Hippocampal formation (tissue), 2 donors: ENCODE measurements around the gene SLC6A12.
A peak's percentile ranks its signal among the peaks of the same experiment; 100 is the strongest.

Experiments
- DNase-seq, 2 donors: peaks; one replicate each; lab custom pipeline; 2025; lab: John Stamatoyannopoulos, UW

Gene SLC6A12

DNA sequence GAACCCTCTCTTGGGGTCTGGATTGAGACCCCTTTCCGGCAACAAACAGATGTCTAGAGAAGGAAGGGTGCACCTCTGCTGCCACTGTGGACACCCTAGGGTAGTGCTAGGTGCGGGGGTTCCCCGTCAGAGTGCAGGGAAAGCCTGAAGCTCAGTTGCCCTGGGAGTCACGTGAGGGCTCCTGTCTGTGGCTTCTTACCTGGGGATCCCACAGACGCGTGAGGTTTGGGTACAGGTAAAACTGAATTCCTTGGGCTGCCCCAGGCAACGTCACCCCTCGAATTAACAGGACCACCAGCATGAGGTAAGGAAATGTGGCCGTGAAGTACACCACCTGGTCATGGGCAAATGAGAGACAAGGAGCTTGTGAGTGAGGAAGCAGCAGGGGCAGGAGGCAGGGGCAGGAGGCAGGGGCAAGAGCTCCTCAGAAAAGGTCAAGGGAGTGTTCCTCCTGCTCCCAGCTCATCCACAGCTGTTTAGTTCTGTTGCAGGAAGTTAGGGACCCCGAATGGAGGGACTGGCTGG lies 21.0 kb upstream of the SLC6A12 start:
- no peak for DNase-seq

DNA sequence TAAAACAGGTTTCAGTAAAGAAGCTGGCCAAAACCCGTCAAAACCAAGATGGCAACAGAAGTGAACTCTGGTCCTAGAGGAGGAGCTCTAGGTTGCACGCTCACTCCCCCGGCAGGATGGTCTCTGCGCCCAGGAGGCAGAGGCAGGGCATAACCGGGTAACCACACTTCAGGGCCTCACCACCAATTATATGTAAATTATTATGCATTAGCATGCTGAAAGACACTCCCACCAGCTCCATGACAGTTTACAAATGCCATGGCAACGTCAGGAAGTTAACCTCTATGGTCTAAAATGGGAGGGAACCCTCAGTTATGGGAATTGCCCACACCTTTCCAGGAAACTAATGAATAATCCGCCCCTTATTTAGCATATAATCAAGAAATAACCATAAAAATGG lies 20.1 kb upstream of the SLC6A12 start:
- no peak for DNase-seq

DNA sequence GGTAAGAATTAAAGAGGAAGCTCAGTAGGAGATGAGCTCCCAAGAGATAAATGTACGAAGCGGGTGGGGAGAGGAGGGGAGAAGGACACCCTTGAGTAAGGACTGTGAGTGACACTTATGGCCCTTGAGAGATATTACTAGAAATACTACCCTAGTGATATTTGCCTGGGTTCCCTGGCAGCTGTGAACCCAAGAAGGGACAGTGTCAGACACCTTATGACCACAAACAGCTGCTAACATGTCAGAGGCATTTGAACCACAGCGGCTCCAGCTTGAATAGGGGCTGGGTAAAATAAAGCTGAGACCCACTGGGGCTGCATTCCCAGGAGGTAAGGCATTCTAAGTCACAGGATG lies 19.6 kb upstream of the SLC6A12 start:
- DNase-seq, result no peak

DNA sequence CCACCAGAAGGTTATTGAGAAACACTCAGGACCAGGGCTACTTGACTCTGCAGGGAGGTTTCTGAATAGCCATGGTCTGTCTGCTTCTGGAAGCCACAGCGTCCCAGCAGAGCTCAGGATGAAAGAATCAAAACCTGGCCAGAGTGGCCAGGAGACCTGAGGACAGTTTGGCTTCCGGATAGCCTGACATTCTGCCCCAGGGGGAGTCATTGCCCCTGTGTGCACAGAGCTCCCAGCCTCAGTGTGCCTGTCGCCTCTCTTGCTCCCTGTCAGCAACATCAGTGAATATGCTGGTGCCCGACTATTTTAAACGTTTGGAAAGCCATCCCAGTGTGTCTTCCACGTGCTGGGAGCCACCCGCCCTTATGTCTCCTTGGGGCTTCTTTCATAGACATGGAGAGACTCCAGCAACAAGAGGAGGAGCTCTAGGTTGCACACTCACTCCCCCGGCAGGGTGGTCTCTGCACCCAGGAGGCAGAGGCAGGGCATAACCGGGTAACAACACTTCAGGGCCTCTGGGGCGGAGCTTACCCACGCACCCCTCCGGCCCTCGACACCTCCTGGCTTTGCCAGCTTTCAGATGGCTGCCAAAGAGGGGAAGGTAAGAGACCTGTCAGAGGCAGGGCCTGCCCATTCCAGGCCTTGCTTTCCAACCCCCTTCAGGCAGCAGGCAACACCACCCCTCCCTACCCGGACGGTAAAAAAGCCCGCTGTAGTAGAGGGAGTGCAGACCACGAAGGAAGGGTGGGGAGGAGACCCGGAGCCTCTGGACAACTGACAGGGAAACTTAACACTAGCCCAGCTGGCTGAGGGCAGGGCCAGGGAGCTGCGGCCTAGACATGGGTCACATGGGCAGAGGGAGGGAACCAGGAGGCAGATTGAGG lies 19.0 kb upstream of the SLC6A12 start:
- DNase-seq, result no peak

DNA sequence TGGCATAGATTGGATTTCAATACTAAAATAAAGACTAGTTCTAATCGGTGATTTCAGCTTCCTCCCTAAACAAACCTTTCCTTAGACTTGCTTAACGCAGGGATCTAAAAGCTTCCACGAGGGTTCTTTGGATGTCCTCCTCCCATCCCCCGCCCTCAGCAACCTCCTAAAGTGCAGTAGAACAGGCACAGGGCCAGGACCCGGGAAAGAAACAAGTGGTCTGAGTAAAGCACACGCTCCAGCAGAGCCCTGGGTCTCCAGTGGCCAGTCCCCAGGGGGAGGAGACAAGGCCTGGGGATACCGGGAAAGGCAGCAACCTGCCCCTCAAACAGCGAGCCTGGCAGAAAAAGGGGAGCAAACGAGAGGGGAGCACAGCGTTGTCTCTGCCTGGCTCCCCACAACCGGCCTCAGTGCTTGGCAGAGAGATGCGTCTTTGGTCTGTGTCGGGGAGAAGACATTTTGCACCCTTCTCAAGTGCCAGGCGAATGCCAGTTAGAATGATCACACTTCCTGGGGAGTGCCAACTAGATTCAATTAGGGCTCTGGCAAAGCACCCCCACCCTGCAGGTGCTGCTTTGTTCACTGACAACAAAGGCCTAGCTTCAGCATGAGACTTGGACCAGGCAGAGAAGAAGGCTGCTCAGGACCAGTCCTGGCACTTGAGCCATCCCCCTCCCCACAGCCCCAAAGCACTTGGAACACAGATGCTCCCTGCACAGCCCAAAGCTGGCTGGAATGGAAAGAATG lies 17.1 kb upstream of the SLC6A12 start:
- DNase-seq, result peak; percentile 37 to 47

DNA sequence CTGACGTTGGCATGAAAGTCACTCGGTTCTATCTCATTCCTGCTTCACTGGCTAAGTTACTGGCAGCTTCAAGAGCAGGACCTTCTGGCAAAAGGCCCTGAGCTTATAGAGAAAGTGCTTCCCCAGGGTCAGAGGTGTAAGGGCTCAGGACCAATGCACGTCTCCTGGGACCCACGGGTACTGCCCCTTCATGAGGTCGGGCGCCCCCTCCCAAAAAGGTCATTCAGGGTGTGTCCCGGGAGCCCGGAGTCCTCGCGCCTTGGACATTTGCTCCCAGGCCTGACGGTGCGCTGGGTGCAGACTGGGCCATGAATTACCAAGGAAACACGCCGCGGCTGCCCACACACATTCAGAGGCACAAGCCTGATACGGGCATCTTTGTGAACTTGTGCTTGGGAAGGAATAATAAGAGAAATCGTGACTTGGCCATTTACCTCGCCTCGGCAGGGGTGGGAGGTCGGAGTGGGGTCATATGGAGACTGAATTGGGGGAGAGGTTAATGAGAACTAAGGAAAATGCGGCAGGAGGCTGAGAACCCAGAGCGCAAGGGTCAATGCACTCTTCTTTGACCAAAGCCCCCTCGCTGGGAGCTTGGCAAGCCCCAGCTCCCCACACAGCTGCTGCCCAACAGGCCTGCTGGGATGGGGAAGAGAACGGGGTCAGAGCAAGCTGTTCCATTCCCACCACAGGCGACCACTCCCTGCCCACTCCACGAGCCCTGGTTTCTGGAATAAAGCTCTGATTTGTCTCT lies 15.7 kb upstream of the SLC6A12 start:
- peak; percentile 8 to 15 for DNase-seq

DNA sequence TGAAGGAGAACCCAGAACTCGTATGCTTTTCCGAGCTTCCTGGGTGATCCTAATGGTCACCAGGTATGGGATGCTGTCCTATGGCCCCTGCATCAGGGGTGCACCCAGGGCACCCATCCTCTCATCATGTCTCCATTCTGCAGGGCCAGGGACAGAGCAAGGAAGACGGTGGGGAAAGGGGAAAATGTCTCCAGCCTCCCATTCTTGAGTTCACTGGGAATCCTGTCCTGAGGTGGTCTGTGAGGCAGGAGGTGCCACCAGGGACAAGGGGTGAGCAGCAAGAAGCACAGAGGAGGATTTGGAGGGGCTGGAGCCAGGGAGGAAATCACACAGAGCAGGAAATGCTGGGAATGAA lies 14.9 kb upstream of the SLC6A12 start:
- no peak for DNase-seq

DNA sequence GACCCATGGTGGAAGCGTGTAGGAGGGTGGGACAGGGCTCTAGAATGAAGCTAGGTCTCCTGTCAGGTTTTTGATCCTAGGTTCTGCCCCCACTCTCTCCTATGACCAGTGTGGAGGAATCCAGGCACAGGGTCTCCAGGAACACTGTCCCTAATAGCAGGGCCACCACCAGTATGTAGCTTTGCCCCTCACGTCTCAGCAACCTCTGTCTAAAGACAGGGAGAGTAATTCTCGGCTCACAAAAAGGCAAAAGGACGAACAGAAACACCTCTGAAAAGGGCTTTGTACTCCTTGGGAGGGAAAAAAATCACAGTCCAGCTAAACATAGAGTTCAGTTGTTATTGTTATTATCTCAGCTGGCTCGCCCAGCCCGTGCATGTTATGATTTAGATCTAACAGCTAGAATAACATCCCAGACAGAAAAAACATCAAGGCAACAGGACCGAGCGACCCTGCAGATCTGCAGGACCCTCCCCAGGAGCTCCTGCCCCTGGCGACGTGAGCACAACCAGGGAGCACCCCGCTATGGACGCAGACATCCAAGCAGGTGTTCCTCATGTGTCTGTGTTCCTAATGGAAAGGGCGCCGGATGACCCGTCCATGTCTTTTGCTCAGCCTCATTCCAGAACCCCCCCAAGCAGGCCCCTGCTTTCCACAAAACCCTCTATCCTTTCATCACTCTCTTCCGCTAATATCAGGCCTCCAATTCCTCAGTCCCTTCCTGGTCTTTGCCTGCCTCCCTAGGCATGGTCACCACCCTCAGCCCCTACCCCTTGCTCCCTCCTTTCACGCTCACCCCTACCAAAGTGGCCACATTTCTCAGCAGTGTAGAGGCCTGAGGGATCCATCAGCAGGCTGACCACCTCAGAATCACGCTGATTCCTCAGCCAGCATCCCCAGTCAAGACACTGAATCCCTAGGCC lies 14.2 kb upstream of the SLC6A12 start:
- DNase-seq, result no peak

DNA sequence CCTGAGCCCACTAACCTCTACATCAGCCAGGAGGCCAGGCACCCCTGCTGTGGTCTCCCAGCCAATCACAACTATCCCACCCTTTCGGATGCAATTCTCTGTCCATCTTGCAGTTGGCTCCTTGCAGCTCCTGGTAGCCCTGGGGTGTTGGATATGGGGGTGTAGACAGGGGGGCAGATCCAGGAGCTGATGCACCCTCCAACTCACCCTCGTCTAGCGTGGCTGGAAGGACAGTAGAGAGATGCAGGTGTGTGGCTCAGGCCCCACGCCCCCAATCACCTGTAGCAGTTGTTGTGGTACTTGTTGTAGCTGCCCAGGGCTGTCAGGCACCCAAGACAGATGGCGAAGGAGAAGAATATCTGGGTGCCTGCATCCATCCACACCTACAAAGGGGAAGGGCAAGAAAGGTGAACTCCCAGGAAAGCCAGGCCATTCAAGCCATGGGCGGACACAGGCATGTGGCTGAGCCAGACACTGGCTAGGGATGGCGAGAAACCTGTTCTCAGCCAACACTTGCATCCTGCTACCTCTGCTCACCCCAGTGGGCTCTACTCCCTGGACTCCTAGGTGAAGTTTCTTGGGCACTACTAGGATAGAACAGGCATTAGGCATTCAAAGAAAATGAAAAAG lies 13.4 kb upstream of the SLC6A12 start:
- no peak for DNase-seq

DNA sequence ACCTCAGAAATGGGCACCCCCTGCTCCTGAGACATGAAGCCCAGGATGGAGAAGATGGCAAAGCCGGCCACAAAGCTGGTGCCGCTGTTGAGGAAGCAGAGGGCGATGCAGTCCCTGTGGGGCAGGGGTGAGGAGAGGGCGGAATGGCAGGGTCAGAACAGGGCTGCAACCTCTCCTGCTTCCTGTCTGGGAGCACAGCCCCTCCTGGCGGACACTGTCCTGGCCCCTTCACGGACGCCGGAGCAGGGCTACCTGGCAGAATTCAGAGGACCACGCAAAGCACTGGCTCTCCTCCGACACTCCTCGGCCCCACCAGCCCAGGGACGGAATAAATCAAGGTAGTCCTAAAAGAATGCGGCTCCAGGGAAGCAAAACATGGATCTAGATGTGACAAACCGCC lies 12.4 kb upstream of the SLC6A12 start:
- DNase-seq, result no peak

DNA sequence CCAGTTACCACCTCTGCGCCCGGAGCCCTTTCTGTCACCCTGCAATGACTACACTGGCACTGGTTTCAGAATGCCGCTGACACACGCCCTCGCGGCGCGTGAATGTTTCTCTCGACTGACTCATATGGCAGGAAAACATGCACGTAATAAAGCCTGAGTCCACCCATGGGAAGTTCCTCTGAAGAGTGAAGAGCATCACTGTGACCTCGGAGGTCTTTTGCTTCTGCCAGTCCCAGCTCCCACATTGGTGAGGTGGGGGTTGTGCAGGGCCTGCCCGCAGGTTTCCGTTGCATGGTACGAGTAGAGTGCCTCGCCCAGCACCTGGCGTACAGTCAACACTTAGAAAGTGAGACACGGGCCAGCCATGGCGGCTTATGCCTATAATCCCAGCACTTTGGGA lies 11.1 kb upstream of the SLC6A12 start:
- DNase-seq, result no peak

DNA sequence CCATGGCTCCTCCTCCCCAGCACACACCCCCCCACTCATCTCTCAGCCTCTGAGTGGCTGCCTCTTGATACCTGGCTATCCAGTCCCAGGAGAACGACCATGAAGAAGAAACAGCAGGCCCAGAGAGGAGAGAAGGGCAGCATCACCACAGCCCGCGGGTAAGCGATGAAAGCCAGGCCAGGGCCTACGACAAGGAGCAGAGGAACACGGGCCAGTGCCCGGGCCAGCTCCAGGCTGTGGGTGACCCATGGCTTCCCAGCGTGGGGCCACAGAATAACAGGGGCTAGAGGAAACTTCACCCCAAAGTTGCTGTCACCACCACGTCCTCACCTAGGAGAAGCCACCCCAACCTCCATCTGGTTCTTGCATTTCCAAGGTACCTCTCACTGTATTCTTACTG lies 10.4 kb upstream of the SLC6A12 start:
- DNase-seq, result no peak

DNA sequence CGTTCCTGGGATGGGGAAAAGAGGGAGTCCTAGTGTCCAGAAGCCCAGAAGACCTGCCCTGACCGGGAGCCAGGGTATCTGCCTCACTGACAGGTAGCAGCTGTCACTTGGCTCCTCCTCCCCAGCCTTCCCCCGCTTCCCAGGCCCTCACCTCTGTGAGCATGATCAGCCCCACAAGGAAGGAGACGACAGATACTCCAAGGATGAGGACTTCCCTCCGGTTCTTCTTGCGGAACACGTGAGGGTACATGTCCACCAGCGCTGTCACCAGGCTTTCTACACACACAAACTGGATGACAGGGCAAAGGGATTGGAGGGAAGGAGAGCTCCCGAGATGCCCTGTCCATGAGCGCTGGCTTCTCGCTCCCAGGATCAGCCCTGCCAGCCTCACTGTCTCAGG lies 9.9 kb upstream of the SLC6A12 start:
- DNase-seq, result no peak

DNA sequence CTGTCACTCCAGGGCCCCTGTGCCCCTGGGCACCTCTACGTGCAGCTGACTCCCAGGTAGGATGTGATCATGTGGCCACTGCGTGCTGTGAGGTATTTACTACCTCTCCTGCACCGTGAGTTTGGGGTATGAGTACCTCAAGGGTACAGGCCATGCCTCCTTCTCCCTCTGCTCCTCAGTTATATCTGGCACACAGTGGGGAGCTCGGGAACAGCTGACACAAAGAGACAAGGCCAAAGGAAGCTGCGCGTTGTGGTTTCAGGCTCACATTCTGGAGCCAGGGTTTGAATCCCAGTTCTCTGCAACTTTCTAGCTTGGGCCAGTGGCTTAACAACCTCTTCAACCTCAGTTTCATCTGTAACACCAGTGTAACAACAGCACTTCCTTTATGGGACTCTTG lies 7.8 kb upstream of the SLC6A12 start:
- DNase-seq, result no peak

DNA sequence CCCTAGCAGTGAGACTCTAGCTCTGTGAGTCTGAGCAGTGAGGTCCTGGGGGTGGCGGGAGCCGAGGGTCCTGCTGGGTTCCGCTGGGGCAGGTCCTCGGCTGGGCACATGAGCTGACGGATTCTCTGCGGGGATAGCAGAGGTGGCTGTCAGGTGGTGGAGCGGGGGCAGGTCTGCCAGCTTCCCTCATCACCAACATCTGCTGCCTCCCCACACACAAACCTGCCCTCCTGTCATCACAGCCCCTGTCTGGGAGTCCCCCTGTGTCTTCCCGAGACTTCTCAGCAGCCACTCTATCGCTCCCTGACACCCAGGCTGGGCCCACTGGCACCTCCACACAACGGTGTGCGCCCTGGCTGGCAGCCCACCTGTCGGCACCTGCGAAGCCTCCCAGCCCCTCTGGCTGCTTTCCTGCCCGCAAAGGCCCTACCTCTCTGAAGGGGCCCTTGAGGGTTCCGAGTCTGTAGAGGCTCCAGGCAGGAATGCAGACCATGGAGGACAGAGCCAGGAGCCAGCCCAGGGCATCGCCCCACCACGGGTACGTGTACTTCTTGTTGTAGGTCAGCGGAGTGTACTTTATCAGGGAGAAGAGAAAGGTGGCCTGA lies 7.1 kb upstream of the SLC6A12 start:
- no peak for DNase-seq

DNA sequence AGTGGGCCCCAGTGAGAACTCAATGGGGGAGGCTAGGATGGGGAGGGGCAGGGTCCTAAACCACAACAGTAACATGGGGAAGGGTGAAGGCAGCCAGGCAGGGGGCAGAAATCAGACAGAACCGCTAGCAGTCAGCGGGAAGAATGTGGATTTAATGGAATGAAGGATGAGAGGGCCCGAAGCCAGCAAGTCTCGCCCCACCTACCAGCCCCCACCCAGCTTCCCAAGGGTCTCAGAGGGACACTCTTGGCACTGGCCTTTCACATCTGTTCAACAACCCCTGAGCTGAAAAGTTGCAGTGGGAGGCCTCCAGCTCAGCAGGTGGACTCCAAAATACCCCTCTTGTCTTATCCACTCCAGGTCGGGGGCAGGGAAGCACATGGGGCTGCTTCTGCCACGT lies 6.5 kb upstream of the SLC6A12 start:
- no peak for DNase-seq

DNA sequence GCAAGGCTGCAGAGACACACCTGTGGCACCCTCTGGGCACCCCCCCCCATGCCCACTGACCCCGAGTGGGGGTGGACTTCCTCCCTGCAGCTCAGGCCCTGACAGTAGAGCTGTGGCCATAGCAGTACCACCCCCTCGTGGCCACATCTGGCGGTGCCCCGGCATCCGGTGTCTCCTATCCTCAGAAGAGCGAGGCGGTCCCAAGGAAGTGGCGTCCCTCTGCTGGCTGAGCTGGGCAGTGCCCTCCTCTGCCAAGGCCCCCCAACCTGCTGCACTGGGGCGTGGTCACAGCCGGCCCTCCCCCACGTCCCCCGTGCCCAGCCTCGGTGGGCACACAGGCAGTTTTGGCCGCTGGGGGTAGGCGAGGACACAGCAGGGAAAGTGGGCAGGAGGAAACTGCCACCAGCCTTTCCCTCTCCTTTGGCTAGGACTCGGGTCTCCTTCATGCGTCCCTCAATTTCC lies 6.0 kb upstream of the SLC6A12 start:
- DNase-seq, result peak; percentile 3 to 46

DNA sequence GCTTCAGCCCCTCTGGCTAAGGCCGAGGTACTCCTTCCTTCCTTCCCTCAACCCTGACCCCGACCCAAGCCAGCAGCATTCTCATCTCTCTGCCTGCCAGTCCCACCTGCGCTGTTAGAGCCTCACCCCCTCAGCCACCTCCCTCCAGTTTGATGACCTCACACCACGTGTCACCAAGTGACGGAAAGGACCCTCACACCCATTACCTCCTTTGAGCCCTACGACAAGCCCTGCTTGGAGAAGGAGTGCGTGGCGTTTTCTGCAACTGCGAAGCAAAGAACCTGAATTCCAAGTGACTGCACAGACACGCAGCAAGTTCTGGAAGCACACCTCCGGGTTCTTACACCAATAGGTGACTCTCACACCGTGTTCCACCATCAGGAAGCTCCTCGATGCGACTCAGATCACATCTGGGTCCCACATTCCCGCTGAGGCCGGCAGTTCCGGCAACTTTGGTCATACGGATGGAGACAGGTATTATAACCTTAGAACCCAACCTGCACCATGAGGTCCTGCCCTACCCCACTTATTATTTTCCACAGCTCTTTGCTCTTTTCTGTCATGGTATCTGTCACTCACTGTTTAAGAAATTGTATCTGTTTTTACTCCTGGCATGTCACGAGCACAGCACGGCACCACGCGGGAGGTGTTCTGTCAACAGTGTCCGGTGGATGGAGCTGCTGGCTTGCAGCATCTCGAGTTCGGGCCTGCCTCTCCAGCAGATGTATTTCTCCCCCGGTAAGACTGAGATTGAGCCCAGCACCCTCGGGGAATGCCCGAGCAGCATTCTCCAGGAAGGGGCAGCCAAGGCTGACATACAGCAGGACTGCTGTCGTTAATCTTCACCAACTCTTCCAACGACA lies 5.0 kb upstream of the SLC6A12 start:
- DNase-seq, result no peak

DNA sequence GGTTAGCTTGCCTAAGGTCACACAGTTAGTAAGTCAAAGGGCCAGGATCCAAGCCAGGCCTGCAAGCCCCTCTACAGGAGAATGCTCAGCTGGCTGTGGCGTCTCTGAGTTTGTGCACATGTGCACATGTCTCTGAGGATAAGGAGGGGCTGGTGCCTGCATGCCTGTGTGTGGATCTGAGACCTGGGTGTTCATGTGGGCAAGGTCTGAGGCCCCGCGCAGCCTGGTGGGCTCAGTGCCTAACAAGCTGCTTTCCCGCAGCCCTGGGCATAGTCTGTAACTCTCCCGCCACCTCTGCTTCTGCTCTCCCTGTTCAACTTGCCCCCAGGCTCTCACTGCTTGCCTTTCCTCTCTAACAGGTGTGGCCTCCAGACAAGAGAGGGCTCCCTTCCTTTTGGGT lies 4.3 kb upstream of the SLC6A12 start:
- no peak for DNase-seq
